GM21786 (cell line): ENCODE measurements around the gene TMEM222.

Experiments
- ATAC-seq: cut with Tn5 transposase; IDR thresholded peaks from one replicate; pipeline ENCODE4 v1.9.1; 2021; ENCODE audit not compliant: unreplicated experiment

TMEM222 gene

GRCh38 chr1:27306071-27306470 is 15.9 kb upstream of the TMEM222 start:
- ATAC-seq, result no peak

DNA sequence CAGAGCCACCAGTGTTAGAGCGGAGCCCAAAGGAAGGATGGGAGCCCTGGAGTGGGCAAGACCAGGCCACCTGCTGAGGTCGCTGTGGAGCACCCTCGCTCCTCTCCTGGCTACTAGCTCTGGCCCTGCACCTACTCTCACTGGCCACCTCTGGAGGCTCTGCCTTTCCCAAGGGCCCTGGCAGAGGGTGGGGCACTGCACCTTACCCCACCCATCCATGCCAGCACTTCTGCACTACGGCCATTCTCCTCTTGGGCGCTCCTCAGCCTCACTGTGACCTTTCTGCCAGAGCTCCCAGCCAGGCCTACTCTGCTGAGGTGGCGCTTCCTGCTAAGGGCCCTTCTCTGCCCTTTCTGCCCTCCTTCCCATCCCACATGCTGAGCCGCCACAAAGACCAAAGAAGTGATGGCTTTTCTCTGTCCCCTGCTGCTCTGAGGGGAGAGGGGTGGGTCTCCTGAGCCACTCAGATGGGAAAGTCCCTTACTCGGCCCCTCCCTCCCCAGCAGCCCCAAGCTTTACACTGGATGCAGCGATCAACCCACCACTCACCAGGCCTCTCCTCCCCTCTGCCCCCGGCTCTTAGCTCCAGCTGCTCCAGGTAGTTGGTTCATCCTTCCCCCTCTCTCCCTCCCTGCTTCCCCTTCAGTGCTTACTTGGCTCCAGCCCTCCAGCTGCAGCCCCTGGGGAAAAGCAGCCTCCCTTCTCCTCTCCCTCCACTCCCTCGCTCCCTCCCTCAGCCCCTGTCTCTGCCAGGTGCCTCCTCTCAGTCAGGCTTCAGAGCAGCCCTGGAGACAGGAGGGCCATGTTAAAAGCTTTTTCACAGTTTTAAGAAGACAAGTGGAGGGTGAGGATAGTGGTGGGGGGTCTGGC is 14.8 kb upstream of the TMEM222 start:
- no peak for ATAC-seq

DNA sequence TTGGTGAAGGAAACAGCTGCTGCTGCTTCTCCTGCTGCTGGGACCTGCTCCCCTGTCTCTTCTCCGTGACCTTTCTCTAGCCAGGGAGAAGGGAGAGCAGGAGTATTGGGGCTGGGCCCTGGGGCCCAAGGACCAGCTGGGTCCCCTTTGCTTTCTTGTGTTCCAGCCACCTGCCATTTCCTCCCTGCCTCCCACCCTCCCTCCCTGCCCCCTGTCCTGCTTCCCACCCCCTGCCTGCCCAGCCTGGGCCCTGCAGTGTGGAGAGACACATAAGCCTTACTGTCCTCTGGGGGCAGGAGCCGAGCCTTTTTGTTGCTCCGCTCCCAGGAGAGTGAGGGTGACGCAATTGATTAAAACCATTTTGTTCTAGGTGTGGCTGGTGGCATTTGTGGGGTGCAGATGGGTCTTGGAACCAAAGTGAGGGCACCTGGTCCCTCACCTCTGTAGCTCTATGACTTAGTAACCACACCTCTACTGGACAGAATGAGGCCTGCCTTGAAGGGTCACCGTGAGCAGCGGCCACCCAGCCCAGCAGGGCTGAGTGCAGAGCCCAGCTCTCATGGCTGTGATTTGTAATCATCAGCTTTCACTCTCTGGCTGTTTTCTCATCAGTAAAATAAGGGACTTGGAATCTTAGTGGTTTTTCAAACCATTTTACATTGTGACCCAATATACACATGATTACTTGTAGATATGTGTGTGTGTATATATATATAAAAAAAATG is 13.9 kb upstream of the TMEM222 start:
- ATAC-seq, result no peak

DNA sequence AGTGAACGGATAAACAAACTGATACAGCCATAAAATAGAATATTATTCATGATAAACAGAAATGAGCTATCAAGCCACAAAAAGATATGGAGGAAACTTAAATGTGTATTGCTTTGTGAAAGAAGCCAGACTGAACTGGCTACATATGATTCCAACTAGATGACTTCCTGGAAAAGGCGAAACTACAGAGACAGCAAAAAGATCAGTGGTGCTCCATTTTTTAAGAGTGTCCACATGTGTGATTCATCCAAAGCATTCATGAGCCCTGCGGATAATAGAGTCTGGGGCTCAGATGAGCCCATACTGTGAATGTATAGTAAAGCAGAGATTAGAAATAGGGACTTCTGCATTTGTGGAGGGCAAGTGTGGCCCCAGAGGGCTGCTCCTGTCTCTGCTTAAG is 7.8 kb upstream of the TMEM222 start:
- no peak for ATAC-seq

GRCh38 chr1:27314737-27315136 is 7.2 kb upstream of the TMEM222 start:
- ATAC-seq, result no peak

DNA sequence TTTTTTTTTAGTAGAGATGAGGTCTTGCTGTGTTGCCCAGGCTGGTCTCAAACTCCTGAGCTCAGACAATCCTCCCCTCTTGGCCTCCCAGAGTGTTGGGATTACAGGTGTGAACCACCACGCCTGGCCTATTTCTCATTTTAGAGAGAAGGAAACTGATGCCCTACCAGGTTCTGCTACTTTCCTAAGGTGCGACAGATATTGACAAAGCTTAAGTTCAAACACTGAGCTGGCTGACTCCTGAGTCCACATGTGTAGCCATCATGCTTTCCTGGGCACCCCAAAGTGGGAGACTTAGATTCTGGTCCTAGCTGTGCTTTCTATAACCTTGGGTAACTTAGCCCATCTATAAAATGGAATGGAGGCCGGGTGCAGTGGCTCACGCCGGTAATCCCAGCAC is 5.1 kb upstream of the TMEM222 start:
- ATAC-seq, result no peak

DNA sequence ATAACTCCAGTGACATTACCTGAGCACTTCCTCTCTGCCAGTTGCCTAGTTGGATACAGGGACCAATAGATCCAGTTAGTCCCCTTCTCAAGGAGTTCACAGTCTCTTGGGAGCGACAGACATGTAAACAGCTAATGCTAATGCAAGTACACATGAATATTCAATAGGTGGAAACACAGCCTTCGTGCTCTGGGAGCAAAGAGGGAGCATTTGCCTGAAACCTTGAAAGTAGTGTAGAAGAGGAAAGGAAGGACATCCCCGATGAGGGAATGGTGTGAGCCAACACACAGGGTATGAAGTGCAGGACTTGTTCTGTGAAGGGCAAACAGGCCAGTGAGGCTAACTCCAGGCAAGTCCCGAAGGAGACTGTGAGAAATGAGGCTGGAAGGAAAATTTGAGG is 3.8 kb upstream of the TMEM222 start:
- ATAC-seq, result no peak

- no peak for ATAC-seq
These were observed 3.4 kb upstream of the TMEM222 start for GRCh38 chr1:27318596-27318995.

DNA sequence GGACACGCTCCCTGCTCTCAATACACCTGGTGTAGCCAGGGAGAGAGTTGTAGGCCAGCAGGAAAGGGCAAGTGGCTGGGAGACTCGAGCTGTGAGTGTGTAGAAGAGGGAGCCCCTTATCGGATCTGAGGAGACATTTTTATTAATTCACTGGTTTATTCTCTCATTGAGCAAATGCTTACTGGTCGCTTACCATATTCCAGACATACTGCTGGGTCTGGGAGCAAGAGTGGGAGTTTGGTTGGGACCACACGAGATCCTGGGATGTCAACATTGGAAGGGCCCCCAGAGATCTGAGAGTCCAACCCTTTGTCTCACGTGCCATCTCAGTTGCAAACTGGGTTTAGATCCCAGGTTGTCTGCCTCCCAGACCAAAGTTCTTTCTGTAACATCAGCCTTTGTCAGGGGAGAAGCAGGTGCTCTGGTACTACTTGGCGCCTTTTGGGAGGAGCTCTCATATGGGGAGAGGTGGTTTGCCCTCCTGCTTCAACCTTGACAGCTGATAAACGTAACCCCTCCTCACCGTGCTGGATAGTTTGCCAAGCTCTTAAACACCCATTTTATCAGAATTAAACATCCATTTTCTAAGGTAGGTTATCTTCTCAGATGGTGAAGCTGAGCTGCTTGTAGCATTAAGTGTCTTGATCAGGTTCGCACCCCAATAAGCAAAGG is 742 bp downstream of the TMEM222 start:
- no peak for ATAC-seq

GRCh38 chr1:27325286-27325685 is 3.3 kb downstream of the TMEM222 start:
- no peak for ATAC-seq

GRCh38 chr1:27327964-27328363 is 6.0 kb downstream of the TMEM222 start:
- no peak for ATAC-seq

- no peak for ATAC-seq
These were observed 8.8 kb downstream of the TMEM222 start for GRCh38 chr1:27330786-27331185.

- no peak for ATAC-seq
These were observed 9.5 kb downstream of the TMEM222 start for GRCh38 chr1:27331426-27331825.

GRCh38 chr1:27331922-27332321 is 10.0 kb downstream of the TMEM222 start:
- ATAC-seq, result no peak

DNA sequence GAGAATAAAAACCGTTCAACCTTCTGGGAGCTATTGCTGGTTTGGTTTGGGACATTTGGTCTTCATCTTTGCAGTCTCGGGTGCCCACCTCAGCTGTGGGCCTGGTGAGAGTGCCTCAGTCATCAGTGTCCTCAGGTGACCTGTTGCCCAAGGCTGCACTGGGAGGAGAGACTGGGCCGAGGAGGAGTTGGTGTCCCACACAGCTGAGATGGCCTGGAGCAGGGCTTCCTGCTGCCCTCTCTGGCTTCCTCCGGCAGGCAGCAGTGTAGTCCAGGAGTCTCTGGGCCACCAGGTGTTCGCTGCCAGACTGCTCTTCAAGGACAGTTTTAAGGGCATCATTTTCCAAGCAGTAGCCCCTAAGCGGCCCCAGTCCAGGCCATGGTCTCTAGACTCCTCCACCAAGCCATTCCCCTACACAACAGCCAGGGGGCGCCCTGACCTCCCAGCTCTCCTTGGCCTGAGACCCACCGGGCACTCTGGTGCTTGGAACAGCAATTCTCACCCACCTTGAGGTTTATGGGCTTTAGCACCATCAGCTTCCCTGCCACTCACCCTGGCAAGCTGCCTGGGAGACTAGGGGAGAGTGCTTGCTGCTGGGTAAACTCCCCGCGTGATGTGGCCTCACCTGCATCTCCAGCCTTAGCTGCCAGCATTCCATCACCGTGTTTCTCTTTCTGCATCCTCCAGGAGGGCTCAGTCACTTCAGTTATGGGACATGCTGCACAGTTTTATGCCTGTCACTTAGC is 10.7 kb downstream of the TMEM222 start:
- ATAC-seq, result no peak

DNA sequence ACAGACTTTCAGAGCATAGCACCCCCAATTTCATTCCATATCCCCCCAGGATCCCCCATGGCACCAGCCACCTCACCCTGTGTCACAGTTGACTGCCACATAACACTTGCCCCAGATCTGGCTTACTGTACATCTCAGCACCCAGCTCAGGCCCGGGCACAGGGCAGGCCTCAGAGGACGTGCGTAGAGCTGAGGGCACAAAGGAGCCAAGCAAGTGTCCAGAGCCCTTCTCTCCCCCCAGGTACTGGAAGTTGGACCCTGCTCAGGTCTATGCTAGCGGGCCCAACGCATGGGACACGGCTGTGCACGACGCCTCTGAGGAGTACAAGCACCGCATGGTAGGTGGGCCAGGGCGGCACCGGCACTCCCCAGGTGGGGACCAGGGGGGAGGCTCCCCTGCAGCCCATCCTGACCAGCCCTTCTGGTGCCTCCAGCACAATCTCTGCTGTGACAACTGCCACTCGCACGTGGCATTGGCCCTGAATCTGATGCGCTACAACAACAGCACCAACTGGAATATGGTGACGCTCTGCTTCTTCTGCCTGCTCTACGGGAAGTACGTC is 11.8 kb downstream of the TMEM222 start:
- ATAC-seq, result no peak

- no peak for ATAC-seq
These were observed 13.8 kb downstream of the TMEM222 start for GRCh38 chr1:27335506-27336422.

- ATAC-seq, result no peak
These were observed 14.8 kb downstream of the TMEM222 start for GRCh38 chr1:27336756-27337155.

- ATAC-seq, result no peak
These were observed 16.8 kb downstream of the TMEM222 start for GRCh38 chr1:27338751-27339150.

DNA sequence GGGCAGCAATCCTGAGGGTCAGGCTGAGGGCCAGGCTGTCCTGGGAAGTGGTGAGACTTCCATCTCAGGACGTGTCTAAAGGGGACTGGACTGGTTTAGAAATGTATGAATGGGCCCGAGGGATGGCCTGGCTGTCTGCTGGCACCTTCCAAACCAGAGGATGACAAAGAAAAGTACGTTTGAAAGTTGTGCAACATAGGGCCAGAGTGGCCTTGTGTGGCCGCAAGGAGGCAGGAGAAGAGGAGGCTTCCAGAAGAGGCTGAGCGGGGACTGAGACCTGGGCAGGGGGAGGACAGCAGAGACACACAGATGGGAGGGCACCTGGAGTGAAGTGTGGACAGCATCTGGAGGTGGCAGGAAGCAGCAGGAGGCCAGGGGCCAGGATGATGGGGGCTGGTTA is 17.2 kb downstream of the TMEM222 start:
- ATAC-seq, result no peak
